ENCODE measurements around the gene TPSD1.
"Not testable (repeated sequence)": the region's sequence is repeated elsewhere in the genome, so short reads cannot be mapped to it uniquely, and the experiment has no call there.

The TPSD1 gene

DNA sequence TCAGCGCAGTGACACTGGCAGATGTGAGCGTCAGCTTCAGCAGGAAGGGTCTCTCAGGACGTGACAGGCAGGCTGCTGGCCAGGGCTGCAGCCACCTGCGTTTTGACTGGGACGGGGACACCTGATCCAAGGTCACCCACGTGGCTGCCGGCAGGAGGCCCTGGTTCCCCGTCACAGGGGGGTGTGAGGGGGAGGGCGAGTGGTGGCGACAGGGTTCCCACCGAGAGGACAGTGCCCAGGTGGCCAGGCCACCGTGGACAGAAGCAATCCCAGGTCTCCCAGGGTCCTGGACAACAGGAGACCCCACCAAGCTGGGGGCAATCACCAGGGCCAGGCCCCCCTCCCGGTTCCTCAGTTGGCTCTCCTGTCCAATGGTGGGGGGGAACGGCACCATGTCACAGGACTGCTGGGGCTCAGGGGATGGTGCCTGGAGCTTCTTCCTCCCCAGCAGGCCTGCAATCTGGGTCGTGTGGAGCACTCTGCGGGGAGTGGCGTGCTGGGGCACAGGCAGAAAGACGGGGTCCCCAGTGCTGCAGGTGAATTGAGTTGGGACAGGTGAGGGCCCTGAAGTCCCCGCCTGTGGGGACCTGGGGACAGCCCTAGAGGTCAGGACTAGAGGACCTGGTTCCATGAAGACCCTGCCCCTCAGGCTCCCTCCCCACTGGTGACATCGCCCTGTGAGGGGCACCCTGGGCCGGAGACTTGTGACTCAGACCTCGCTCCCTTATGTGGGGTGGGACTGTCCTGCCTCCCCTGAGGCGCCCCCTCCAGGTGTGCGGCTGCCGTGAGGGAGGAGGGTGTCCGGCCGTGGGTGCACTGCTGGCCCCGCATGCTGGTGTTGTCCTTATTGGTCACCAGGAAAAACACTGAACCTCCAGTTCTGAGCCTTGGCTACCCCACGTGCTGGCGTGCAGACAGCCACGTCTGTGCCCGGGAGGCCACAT is 11.7 kb upstream of the TPSD1 start:
- not testable (repeated sequence) for DNase-seq

DNA sequence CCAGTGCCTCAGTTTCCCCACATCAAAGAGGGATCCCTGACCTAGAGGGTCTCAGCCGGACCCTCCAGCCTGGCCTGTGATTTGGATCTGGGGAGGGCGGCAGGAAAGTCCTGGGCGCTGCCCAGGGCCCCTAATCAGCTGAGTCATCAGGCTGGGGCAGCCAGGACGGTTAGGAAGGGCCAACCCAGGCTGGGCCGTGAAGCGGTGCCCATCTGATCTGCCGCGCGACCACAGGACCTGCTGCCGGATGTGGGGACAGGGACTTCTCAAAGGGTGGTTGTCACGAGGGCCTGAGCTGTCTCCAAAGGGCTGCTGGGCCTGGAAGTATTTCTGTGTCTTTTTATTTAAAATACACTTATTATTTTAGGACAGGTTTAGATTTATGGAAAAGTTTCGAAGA is 11.0 kb upstream of the TPSD1 start:
- DNase-seq: no peak

GRCh38 chr16:1245452-1246020 is 10.3 kb upstream of the TPSD1 start:
- DNase-seq: no peak

GRCh38 chr16:1247903-1248537 is 7.8 kb upstream of the TPSD1 start:
- DNase-seq: not testable (repeated sequence)

GRCh38 chr16:1249031-1249755 is 6.7 kb upstream of the TPSD1 start:
- DNase-seq: not testable (repeated sequence)

GRCh38 chr16:1253701-1254364 is 2.0 kb upstream of the TPSD1 start:
- not testable (repeated sequence) for DNase-seq

- DNase-seq: not testable (repeated sequence)
These were observed 1.0 kb upstream of the TPSD1 start for GRCh38 chr16:1254821-1255220.

DNA sequence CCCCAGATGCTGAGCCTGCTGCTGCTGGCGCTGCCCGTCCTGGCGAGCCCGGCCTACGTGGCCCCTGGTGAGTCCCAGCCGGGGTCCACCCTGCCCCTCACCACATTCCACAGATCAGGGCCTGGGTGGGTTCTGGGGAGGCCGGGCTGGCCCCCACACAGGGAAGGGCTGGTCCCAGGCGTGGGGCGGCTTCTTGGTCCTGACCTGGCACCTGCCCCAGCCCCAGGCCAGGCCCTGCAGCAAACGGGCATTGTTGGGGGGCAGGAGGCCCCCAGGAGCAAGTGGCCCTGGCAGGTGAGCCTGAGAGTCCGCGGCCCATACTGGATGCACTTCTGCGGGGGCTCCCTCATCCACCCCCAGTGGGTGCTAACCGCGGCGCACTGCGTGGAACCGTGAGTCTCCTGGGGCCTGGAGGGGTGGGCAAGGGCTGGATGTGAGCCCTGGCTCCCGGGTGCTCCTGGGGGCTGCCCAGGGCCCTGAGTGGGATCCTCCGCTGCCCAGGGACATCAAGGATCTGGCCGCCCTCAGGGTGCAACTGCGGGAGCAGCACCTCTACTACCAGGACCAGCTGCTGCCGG is 516 bp downstream of the TPSD1 start:
- not testable (repeated sequence) for DNase-seq

GRCh38 chr16:1256874-1257322 is 1.0 kb downstream of the TPSD1 start:
- DNase-seq: no peak

- no peak for DNase-seq
These were observed 1.8 kb downstream of the TPSD1 start for GRCh38 chr16:1257561-1258224.

GRCh38 chr16:1258225-1258600 is 2.3 kb downstream of the TPSD1 start:
- no peak for DNase-seq

DNA sequence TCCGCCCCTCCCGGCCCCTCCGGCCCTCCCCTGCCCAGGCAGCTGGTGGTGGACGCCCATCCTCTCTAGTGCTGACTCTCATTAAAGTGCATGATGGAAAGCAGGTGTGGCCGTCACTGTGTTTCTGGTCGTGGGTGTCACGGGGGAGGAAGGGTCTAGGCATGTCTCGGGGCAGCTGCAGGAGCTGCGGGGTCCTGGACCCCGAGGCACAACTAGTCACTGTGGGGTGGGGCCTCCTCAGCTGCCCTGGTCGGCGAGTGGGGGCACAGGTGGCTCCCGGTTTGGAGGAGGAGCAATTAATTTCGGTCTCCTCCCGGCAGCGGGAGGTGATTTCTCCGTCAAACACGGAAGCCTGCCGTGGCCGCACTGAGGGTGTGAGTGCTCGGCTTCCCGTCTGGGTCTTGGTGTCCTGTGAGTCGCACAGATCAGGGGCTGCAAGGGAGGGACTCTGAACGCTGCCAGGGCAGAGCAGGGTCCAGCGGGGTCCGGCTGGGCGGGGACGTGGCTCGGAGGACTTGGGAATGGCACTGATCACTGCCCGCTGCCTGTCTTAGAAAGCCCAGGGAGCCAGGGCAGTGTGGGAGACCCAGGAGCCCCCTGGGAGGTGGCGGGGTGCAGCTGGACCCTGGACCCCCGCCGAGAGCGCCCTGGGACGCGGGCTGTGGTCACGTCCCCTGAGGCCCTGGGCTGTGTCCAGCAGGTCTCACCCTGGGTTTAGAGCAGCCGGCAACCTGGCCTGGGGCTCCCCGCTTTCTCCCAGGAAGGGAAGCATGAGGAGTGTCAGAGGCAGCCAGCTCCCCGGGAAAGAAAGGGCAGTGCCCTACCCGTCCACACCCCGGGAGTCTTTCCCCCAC is 3.3 kb downstream of the TPSD1 start:
- DNase-seq: no peak

- no peak for DNase-seq
These were observed 3.8 kb downstream of the TPSD1 start for GRCh38 chr16:1259760-1260068.

DNA sequence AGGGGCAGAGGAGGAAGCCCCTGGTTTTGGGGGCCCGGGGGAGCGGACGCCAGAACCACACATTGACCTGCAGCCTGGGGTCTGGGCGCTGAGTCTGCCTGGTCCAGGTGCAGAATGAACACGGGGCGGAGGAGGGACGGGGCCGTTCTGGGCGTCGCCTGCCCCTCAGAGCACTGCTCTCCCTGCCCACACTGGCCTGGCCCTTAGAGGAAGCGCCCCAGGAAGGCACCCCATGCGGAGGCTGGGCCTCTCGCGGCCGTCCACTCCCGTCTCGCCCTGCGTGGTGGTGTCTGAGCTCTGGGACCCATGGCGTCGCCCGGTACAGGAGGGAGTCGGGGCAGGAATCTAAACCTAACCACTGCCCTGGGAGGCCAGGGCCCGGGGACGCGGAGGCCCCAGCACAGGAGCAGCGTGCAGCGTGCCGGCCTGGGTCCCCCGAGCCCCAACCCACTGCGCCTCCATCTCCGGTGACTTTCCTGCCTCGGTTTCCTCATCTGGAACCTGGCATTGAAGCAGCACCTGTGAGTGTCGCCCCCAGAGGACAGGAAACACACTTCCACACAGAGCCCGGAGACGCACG is 4.3 kb downstream of the TPSD1 start:
- DNase-seq: no peak

DNA sequence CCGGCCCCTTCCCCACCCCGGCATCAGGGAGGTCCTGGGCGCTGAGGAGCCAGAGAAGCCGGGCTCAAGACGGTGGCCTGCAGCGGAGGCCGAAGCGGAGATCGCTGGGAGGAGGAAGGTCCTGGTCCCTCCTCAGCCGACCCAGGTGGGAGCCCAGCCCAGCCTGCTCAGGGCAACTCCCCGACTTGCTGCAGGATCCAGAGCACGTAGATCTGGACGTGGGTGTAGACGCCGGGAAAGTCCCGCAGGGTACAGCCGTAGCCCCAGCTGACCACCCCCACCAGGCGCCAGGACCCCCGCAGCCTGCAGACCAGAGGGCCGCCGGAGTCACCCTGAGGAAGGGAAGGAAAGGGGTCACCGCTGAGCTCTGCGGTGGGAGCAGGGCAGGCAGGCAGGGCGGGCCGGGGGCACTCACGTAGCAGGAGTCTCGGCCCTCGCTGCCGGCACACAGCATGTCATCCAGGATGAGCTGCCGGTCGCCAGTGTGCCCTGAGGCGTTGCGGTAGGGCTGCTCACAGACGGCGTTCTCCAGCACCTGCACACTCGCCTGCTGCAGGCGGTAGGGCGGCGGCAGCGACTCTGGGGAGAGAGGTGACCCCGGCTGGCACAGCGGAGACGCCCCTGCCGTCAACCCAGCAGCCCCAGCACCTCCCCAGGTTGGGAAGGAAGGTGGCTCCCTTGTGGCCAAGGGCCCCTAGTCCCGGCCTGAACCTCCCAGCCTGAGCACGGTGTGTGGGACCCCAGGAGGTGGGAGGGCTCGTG is 5.4 kb downstream of the TPSD1 start:
- DNase-seq: no peak

DNA sequence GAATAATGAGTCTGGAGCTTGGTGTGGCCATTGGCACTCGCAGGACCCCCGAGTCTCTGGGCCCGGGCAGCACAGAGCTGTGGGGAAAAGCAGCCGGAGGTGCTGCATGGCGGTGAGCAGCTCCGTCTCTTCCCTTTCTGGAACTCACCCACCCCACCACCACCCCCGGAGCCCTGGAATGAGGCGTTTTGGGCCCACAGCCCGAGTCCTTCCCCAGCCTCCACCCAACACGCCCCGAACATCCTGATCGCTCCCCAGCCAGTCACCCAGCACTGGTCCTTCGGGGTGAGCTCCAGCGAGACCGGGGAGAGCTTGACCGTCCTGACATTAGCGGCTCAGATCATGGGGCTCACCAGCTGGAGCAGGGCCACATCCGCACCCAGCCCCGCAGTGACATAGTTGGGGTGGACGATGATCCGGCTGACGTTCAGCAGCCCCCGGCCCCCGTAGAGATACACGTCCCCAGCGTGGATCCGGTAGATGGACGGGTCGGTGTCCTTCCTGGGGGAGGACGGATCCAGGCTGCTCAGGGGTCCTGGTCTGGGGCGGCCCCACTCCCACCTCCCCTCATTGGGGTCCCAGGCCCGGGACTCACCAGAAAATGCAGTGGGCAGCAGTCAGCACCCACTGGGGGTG is 6.5 kb downstream of the TPSD1 start:
- DNase-seq: no peak

- no peak for DNase-seq
These were observed 7.0 kb downstream of the TPSD1 start for GRCh38 chr16:1262846-1263221.

GRCh38 chr16:1263591-1264344 is 7.9 kb downstream of the TPSD1 start:
- no peak for DNase-seq

Data from NCI-H748 treated with DMSO at 0.1 percent for 48 hours (cell line).